ENCODE measurements around the gene ELMO1. TPM values are rescaled to one million over a fixed set of nuclear protein-coding genes. Genes with fewer than 3 reads are reported as not detected.
A peak's percentile ranks its signal among the peaks of the same experiment; 100 is the strongest.

The ELMO1 gene
- total and polyA plus RNA-seq, 10 of the 15 experiments (the other 5 are each of a cell fraction or from before 2014, with no cell fraction given): 22.6 to 85.9 (median 56.6) TPM

GRCh38 chr7:37297546-37297945 is 151.1 kb downstream of the ELMO1 start:
- no peaks in the 10 kb centered on the region; the same call in 2 of the 3 replicates for H3K9me3 ChIP-seq (replicated peaks; ENCODE audit: control insufficient read depth, insufficient read depth, low read length)
- ChIA-PET RAD21 (ENCODE audit: unreplicated experiment) (interaction anchor here (0.7 kb wide), 1 partner anchor 56 kb away, joined by 3 read pairs; no protein-coding TSS in a partner anchor), CTCF (interaction anchor here (2.9 kb wide), 1 partner anchor 13 kb away, joined by 15 read pairs; no protein-coding TSS in a partner anchor), SMC1A (ENCODE audit: uncharacterized antibody, unreplicated experiment) (interaction anchor here (0.9 kb wide), 1 partner anchor 13 kb away, joined by 3 read pairs; no protein-coding TSS in a partner anchor), POLR2A (no interaction called here)
- H4K20me1 ChIP-seq (ENCODE audit: control insufficient read depth, insufficient read depth): no peaks in the 10 kb centered on the region
- no peak overlapping the region for H3K4me2 ChIP-seq (ENCODE audit: control insufficient read depth, insufficient read depth)
- no peak for ATAC-seq
- no TSS peak for BruUV-seq (replicated peaks)
- no peak overlapping the region for H3K27ac ChIP-seq (ENCODE audit: control insufficient read depth, insufficient read depth)
- no peak overlapping the region for H3K9ac ChIP-seq (ENCODE audit: control insufficient read depth, insufficient read depth, low read length)
- H3K4me1 ChIP-seq (ENCODE audit: control insufficient read depth, insufficient read depth, low read length): no peaks in the 10 kb centered on the region
- no peaks in the 10 kb centered on the region for H3K79me2 ChIP-seq (ENCODE audit: control insufficient read depth, insufficient read depth, low read length)
- DNase-seq (ENCODE audit: low read depth, low spot score): no peak
- in situ Hi-C loops (cut with MboI) (no loop called here), intact Hi-C loops (cut with micrococcal nuclease; ENCODE audit: unreplicated experiment) (no loop called here)
- peaks cover 3 to 7% of the 10 kb centered on the region in 2 experiments; a peak in 3 of 4 replicates for H3K36me3 ChIP-seq (ENCODE audit: control insufficient read depth in 2 of 2, insufficient read depth in 2 of 2, low read length in 1 of 2)
- no peaks in the 10 kb centered on the region for H3K27me3 ChIP-seq (replicated peaks in 1 of 2; ENCODE audit: control insufficient read depth in 2 of 2, insufficient read depth in 2 of 2, low read length in 1 of 2)
- TF ChIP-seq NFIC (IDR thresholded peaks at IDR 0.05; ENCODE audit: low read depth, low read length): no peak
- TF ChIP-seq NR2F1 (conservative IDR thresholded peaks at IDR 0.05): no peak
- no peak for TF ChIP-seq DPF2 (IDR thresholded peaks at IDR 0.05)
- TF ChIP-seq HDAC2 (IDR thresholded peaks at IDR 0.05): no peak
- TF ChIP-seq CHD1 (IDR thresholded peaks at IDR 0.05; ENCODE audit: low read depth, low read length): no peak
- no peak for TF ChIP-seq ETV6 (conservative IDR thresholded peaks at IDR 0.05 in 1 of 2, IDR thresholded peaks at IDR 0.05 in 1 of 2; ENCODE audit: borderline replicate concordance in 1 of 2, low read depth in 1 of 2)
- TF ChIP-seq LARP7 (IDR thresholded peaks at IDR 0.05): no peak
- no peak for TF ChIP-seq POU2F2 (IDR thresholded peaks at IDR 0.05; ENCODE audit: borderline replicate concordance, low read depth, low read length)
- TF ChIP-seq YBX1 (IDR thresholded peaks at IDR 0.05): no peak
- H2AFZ ChIP-seq (ENCODE audit: control insufficient read depth, low read depth, low read length): no peak overlapping the region
- FAIRE-seq: peak; percentile 7
- H3K4me3 ChIP-seq: no peak overlapping the region

- no TSS peak for BruUV-seq (replicated peaks)
- Histone ChIP-seq H3K9me3 (replicated peaks; ENCODE audit: control insufficient read depth, insufficient read depth, low read length) (no peaks in the 10 kb centered on the region), H3K4me2 (ENCODE audit: control insufficient read depth, insufficient read depth) (no peak overlapping the region), H4K20me1 (ENCODE audit: control insufficient read depth, insufficient read depth) (no peaks in the 10 kb centered on the region), H3K4me3 (no peak overlapping the region), H3K79me2 (ENCODE audit: control insufficient read depth, insufficient read depth, low read length) (no peaks in the 10 kb centered on the region), H3K36me3 (ENCODE audit: control insufficient read depth in 2 of 2, insufficient read depth in 2 of 2, low read length in 1 of 2) (no peaks in the 10 kb centered on the region), H3K4me1 (ENCODE audit: control insufficient read depth, insufficient read depth, low read length) (no peaks in the 10 kb centered on the region), H3K27me3 (replicated peaks in 1 of 2; ENCODE audit: control insufficient read depth in 2 of 2, insufficient read depth in 2 of 2, low read length in 1 of 2) (no peaks in the 10 kb centered on the region), H3K27ac (ENCODE audit: control insufficient read depth, insufficient read depth) (no peak overlapping the region), H2AFZ (ENCODE audit: control insufficient read depth, low read depth, low read length) (no peak overlapping the region), H3K9ac (ENCODE audit: control insufficient read depth, insufficient read depth, low read length) (no peak overlapping the region)
- POLR2A ChIA-PET: no interaction called here
- RAD21 ChIA-PET (ENCODE audit: unreplicated experiment): interaction anchor here (1.0 to 1.4 kb wide), 2 partner anchors 10 to 58 kb away, joined by 6 to 7 read pairs; no protein-coding TSS in a partner anchor
- 50% methylated on average over 1 of the region's 1 CpG for WGBS (ENCODE audit: insufficient coverage, insufficient replicate concordance, low lambda C conversion rate, missing lambda C conversion rate)
- CTCF ChIA-PET: interaction anchor here (0.7 to 2.9 kb wide), 5 partner anchors 9 to 97 kb away, joined by 3 to 15 read pairs (median 4); no protein-coding TSS in a partner anchor
- no peak for FAIRE-seq
- in situ Hi-C loops (cut with MboI) (no loop called here), intact Hi-C loops (cut with micrococcal nuclease; ENCODE audit: unreplicated experiment) (no loop called here)
- DNase-seq (ENCODE audit: low read depth, low spot score): no peak
- SMC1A ChIA-PET (ENCODE audit: uncharacterized antibody, unreplicated experiment): interaction anchor here (0.8 to 1.4 kb wide), 5 partner anchors 9 to 44 kb away, joined by 3 to 6 read pairs (median 3); no protein-coding TSS in a partner anchor
- ATAC-seq: no peak
- TF ChIP-seq NRF1 (conservative IDR thresholded peaks at IDR 0.05; ENCODE audit: low read depth, low read length) (no peak), POU2F2 (IDR thresholded peaks at IDR 0.05; ENCODE audit: borderline replicate concordance, low read depth, low read length) (no peak), RUNX3 (IDR thresholded peaks at IDR 0.05; ENCODE audit: low read length) (no peak), ZZZ3 (IDR thresholded peaks at IDR 0.05; ENCODE audit: control insufficient read depth, insufficient read length, low read depth) (no peak), TCF7 (IDR thresholded peaks at IDR 0.05; ENCODE audit: borderline replicate concordance) (no peak), ASH2L (IDR thresholded peaks at IDR 0.05; ENCODE audit: borderline replicate concordance, low read depth) (no peak), CHD1 (IDR thresholded peaks at IDR 0.05; ENCODE audit: low read depth, low read length) (no peak), DPF2 (IDR thresholded peaks at IDR 0.05) (no peak)
Measured at GRCh38 chr7:37295401-37295800, 153.3 kb downstream of the ELMO1 start.

Measured in GM12878 (cell line).